ACC112 (cell line): ENCODE data around the gene CDH22.

ENCODE experiments used
- H2AFZ ChIP-seq: fragments of 200-600 bp; sonication (generic); one replicate; pipeline ENCODE4 v1.6.0; 2017; ENCODE audit warnings: antibody characterized with exemption, low read length; ENCODE audit not compliant: unreplicated experiment
- H3K27ac ChIP-seq: fragments of 200-600 bp; sonication (generic); 2 replicates; pipeline ENCODE4 v1.5.1; 2014; ENCODE audit warnings: low read depth, mild to moderate bottlenecking, antibody characterized with exemption, low read length, moderate library complexity
- H3K27me3 ChIP-seq: fragments of 200-600 bp; sonication (generic); 2 replicates; pipeline ENCODE4 v1.6.1; 2014; ENCODE audit warnings: mild to moderate bottlenecking, antibody characterized with exemption, low read length, moderate library complexity, mixed read lengths; ENCODE audit not compliant: insufficient read depth
- H3K36me3 ChIP-seq: fragments of 200-600 bp; sonication (generic); 2 replicates; pipeline ENCODE4 v1.6.1; 2016; ENCODE audit warnings: mild to moderate bottlenecking, antibody characterized with exemption, low read length, moderate library complexity, mixed read lengths; ENCODE audit not compliant: insufficient read depth
- H3K4me1 ChIP-seq: fragments of 200-600 bp; sonication (generic); one replicate; pipeline ENCODE4 v1.6.1; 2016; ENCODE audit warnings: low read length, mixed read lengths; ENCODE audit not compliant: insufficient read depth, unreplicated experiment, control insufficient read depth
- H3K4me3 ChIP-seq: fragments of 200-600 bp; sonication (generic); 2 replicates; pipeline ENCODE4 v1.5.1; 2014; ENCODE audit warnings: mild to moderate bottlenecking, low read depth, low read length
- H3K79me2 ChIP-seq: fragments of 200-600 bp; sonication (generic); one replicate; pipeline ENCODE4 v1.6.0; 2016; ENCODE audit warnings: low read length; ENCODE audit not compliant: control insufficient read depth, unreplicated experiment, insufficient read depth

The CDH22 gene

DNA sequence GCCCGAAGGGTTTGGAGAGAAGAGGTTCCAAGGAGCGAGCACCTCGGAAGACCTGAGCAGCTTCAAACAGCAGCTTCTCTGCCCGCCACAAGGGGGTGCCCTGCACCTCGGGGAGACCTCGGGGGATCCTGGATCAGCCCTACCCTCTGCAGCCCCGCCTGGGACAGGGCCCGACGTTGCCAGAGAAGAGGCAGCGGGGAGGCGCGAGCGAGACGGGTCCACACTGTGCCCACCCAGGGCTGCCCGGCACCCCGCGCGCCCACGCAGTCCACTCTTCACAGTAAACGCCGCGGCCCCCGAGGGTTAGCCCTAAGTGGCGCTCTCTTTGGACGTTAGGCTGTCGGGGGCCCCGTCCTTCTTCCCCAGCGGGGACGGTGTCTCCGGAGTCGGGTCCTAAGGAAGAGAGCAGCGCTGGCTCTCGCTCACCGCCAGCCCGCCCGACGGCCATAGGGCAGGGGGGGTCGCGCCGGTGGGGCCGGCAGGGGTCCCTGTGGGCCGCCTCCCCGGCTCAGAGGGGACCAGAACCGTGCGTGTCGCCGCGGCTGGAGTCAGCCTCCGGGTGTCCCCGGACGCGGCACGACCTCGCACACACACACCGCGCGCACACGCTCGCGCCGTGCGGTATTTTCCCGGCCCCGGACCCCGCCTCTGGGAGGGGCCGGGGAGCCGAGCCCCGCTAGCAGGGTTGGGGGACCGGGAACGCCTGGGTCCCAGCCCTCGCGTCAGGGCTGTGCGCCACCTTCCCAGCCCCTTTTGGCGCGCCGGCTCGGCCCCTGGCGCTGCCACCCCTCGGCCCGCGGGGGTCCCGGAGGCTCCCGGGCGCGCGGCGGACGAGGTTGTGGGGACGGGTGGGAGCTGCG, 929 bp downstream of the CDH22 start:
- H3K4me3 ChIP-seq: peak overlapping the region; percentile 20; the same call in 1 of the 2 replicates
- H3K27me3 ChIP-seq: peaks cover 94% of the 10 kb centered on the region
- H2AFZ ChIP-seq: no peak overlapping the region
- no peaks in the 10 kb centered on the region for H3K36me3 ChIP-seq
- H3K79me2 ChIP-seq: no peaks in the 10 kb centered on the region
- H3K27ac ChIP-seq: no peak overlapping the region
- H3K4me1 ChIP-seq: no peaks in the 10 kb centered on the region

GRCh38 chr20:46306743-46307138, 1.6 kb downstream of the CDH22 start:
- Histone ChIP-seq H2AFZ (no peak overlapping the region), H3K79me2 (no peaks in the 10 kb centered on the region), H3K27ac (no peak overlapping the region), H3K4me3 (no peak overlapping the region), H3K4me1 (no peaks in the 10 kb centered on the region), H3K27me3 (peaks cover 94% of the 10 kb centered on the region), H3K36me3 (no peaks in the 10 kb centered on the region)

DNA sequence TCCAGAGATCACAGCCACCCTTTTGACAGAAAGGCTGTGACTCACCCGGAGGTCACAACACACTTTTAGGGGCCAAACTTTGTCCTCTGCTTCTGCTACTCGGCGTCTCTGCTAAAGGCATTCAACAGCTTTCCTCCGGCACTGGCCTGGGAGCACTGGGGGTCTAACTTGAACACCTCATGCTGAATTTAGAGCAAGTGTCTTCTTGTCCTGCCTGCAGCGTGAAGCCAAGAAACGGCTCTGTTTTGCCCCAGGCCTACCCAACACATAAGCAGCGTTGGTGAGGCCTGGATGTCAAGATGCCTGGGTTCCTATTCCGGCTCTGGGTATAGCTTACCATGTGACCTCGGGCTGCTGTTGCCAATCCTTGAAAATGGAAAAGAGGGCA, 2.3 kb downstream of the CDH22 start:
- Histone ChIP-seq H3K4me1 (no peaks in the 10 kb centered on the region), H3K27me3 (peaks cover 86% of the 10 kb centered on the region), H3K79me2 (no peaks in the 10 kb centered on the region), H3K36me3 (no peaks in the 10 kb centered on the region), H3K4me3 (no peak overlapping the region), H2AFZ (no peak overlapping the region), H3K27ac (no peak overlapping the region)

GRCh38 chr20:46305331-46305972, 2.8 kb downstream of the CDH22 start:
- no peak overlapping the region for H3K27ac ChIP-seq
- H3K36me3 ChIP-seq: no peaks in the 10 kb centered on the region
- H3K4me3 ChIP-seq: no peak overlapping the region
- no peaks in the 10 kb centered on the region for H3K4me1 ChIP-seq
- H3K27me3 ChIP-seq: peaks cover 84% of the 10 kb centered on the region
- no peak overlapping the region for H2AFZ ChIP-seq
- H3K79me2 ChIP-seq: no peaks in the 10 kb centered on the region

GRCh38 chr20:46304852-46305251, 3.4 kb downstream of the CDH22 start:
- no peak overlapping the region for H3K27ac ChIP-seq
- peaks cover 84% of the 10 kb centered on the region for H3K27me3 ChIP-seq
- no peaks in the 10 kb centered on the region for H3K4me1 ChIP-seq
- no peak overlapping the region for H2AFZ ChIP-seq
- H3K36me3 ChIP-seq: no peaks in the 10 kb centered on the region
- no peaks in the 10 kb centered on the region for H3K79me2 ChIP-seq
- no peak overlapping the region for H3K4me3 ChIP-seq

DNA sequence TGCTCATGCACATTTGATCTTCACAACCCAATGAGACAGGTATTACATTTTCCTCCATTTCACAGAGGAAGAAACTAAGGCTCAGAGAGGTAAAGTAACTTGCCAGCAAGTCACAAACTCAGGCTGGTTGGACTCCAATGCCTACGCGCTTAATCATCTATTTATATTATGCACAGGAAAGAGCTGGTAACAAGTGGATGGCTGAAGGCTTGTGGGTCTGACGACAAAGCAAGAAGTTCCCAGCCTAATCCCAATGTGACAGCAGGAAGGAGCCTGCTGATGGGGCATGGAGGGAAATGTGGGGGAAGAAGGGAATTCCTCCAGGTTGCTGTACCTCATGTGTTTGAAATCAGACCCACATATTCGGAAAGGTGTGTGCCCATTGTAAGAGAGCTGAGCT, 3.9 kb downstream of the CDH22 start:
- H2AFZ ChIP-seq: no peak overlapping the region

GRCh38 chr20:46303176-46303956, 4.9 kb downstream of the CDH22 start:
- no peak overlapping the region for H2AFZ ChIP-seq
- no peaks in the 10 kb centered on the region for H3K79me2 ChIP-seq
- H3K4me1 ChIP-seq: no peaks in the 10 kb centered on the region
- H3K27ac ChIP-seq: no peak overlapping the region
- H3K4me3 ChIP-seq: no peak overlapping the region
- no peaks in the 10 kb centered on the region for H3K36me3 ChIP-seq
- peaks cover 83% of the 10 kb centered on the region for H3K27me3 ChIP-seq

More for the DNA sequence above, 3.9 kb downstream of the CDH22 start:
- no peak overlapping the region for H3K27ac ChIP-seq
- no peaks in the 10 kb centered on the region for H3K4me1 ChIP-seq
- H3K36me3 ChIP-seq: no peaks in the 10 kb centered on the region
- H3K4me3 ChIP-seq: no peak overlapping the region
- H3K27me3 ChIP-seq: peaks cover 83% of the 10 kb centered on the region
- no peaks in the 10 kb centered on the region for H3K79me2 ChIP-seq

DNA sequence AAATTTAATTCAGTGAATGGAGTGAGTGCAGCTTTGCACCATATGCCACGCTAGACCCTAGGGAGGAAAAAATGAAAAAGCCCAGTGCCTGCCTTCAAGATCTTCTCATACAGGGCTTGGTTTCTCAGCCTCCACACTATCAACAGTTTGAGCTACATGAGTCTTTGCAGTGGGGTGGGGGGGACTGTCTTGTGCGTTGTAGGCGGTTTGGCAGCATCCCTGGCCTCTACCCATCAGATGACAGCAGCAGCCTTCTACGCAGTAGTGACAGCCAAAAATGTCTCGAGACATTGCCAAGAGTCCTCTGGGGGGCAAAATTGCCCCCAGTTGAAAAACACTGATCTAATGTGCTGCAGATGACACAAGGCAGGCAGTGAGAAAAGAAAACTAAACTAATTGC, 6.2 kb downstream of the CDH22 start:
- H3K27ac ChIP-seq: no peak overlapping the region
- H3K36me3 ChIP-seq: no peaks in the 10 kb centered on the region
- H3K4me3 ChIP-seq: no peak overlapping the region
- no peak overlapping the region for H2AFZ ChIP-seq
- no peaks in the 10 kb centered on the region for H3K4me1 ChIP-seq
- H3K27me3 ChIP-seq: peaks cover 84% of the 10 kb centered on the region
- no peaks in the 10 kb centered on the region for H3K79me2 ChIP-seq

DNA sequence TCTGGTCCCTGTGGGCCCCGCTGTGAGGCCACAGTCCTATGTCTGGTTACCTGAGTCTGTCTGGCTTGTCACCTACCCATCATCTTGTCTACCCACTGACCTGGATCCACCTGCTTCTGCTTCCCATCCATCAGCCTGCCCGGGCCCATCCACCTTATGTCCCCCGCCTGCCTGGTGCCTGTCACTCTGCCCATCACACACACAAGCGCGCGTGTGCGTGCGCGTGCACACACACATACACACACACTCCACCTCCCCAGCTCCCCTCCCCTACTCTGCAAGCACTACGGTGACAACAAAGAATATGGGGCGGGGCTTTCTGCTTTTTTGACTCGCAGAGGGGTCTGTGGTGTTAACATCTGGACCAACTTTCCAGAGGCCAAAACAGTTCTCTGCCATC, 8.0 kb downstream of the CDH22 start:
- Histone ChIP-seq H3K79me2 (no peaks in the 10 kb centered on the region), H3K36me3 (no peaks in the 10 kb centered on the region), H3K27me3 (peaks cover 85% of the 10 kb centered on the region), H3K4me1 (no peaks in the 10 kb centered on the region), H3K27ac (no peak overlapping the region), H2AFZ (no peak overlapping the region), H3K4me3 (no peak overlapping the region)

DNA sequence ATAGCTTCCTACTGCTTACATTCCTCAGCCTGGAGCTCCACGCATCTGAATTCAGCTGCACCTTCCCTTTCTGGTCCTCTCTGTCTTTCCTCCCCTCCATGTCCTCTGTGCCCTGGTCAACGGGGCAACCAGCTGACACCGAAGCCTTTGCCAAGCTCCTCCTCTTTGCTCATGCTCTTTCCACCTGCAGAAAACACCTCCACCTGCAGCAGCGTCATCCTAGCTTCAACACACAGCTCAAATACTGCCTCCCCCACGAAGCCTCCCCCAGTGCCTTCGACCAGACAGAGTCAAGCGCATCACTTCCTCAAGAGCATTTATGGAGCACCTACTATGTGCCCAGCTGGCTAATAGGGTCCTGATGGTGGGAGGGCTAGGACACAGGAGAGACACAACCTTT, 9.2 kb downstream of the CDH22 start:
- Histone ChIP-seq H2AFZ (no peak overlapping the region), H3K4me3 (no peak overlapping the region), H3K27me3 (peaks cover 86% of the 10 kb centered on the region), H3K27ac (no peak overlapping the region), H3K36me3 (no peaks in the 10 kb centered on the region), H3K4me1 (no peaks in the 10 kb centered on the region), H3K79me2 (no peaks in the 10 kb centered on the region)
